Activated gamma-delta T cell (primary cell): ENCODE data around the gene GIPC1.
A peak's percentile ranks its signal among the peaks of the same experiment; 100 is the strongest.
"Not testable (repeated sequence)": the region's sequence is repeated elsewhere in the genome, so short reads cannot be mapped to it uniquely, and the experiment has no call there.

ENCODE experiments used
- DNase-seq: peaks from one replicate; lab custom pipeline; 2025; lab: John Stamatoyannopoulos, UW

GIPC1 gene

DNA sequence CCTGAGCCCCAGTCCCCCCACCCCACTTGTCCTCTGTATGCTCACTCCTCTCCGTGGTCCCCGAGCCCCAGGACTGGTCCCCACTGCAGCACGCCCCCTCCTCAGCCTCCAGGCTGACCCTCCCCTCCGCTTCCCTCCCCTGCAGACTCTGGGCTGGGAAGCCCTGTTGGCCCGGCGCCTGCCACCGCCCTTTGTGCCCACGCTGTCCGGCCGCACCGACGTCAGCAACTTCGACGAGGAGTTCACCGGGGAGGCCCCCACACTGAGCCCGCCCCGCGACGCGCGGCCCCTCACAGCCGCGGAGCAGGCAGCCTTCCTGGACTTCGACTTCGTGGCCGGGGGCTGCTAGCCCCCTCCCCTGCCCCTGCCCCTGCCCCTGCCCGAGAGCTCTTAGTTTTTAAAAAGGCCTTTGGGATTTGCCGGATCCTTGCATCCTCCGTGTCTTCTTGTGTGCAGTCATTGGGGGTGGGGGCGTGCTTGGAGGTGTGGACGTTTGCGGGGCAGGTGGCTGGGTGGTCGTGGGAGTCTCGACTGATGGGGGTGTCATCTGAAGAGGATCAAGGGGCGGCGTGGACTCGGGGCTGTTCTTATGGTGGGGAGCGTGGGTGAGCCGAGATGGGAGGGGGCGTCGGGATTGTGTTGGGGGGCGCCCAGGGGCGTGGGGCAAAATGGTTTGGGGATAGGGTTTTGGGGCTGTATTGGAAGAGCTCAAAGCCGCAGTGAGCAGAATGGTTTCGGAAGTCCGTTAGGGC, 24.3 kb downstream of the GIPC1 start:
- no peak for DNase-seq

- DNase-seq, result no peak
These were observed 25.7 kb downstream of the GIPC1 start for GRCh38 chr19:14470031-14470876.

DNA sequence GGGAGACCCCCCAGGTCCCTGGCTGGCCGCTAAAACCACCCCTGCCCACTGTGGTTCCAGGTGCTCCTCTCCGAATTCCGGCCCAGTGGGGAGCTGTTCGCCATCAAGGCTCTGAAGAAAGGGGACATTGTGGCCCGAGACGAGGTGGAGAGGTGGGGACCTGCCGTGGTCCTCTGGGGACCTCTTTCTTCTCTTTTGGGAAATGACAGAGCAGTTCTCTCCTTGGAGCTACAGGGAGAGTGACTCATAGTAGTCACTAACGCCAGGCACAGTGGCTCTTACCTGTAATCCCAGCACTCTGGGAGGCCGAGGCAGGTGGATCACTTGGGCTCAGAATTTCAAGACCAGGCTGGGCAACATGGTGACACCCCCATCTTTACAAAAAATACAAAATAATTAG, 28.1 kb downstream of the GIPC1 start:
- no peak for DNase-seq

- no peak for DNase-seq
These were observed 28.5 kb downstream of the GIPC1 start for GRCh38 chr19:14467391-14467790.

DNA sequence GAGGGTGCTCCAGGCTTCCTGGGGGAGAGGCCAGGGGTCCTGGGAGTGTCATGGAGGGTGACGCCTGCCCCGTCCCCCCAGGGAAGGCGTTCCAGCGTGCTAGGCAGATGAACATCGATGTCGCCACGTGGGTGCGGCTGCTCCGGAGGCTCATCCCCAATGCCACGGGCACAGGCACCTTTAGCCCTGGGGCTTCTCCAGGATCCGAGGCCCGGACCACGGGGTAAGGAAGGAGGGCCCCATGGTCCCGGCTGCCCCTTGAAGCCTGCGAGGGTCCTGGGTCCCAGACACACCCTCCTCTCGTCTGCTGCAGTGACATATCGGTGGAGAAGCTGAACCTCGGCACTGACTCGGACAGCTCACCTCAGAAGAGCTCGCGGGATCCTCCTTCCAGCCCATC, 32.2 kb downstream of the GIPC1 start:
- DNase-seq, result no peak

- not testable (repeated sequence) for DNase-seq
These were observed 33.5 kb downstream of the GIPC1 start for GRCh38 chr19:14462401-14462800.

- no peak for DNase-seq
These were observed 35.0 kb downstream of the GIPC1 start for GRCh38 chr19:14460935-14461334.

DNA sequence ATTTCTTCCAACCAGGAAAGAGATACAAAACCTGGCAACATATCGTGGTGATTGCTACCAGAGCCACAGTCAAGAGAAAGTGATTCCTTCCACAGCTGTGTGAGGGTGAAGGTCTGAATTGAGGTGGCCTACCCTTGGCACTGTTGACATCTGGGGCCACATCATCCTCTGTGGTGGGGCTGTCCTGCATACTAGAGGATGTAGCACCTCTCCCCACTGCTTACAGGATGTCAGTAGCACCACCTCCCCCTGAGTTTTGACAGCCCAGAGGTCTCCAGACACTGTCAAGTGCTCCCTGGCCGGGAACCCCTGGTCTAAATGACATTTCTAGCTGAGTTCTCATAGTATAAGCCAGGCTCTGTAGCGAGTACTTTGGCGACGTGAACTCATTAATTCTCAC, 36.2 kb downstream of the GIPC1 start:
- no peak for DNase-seq

DNA sequence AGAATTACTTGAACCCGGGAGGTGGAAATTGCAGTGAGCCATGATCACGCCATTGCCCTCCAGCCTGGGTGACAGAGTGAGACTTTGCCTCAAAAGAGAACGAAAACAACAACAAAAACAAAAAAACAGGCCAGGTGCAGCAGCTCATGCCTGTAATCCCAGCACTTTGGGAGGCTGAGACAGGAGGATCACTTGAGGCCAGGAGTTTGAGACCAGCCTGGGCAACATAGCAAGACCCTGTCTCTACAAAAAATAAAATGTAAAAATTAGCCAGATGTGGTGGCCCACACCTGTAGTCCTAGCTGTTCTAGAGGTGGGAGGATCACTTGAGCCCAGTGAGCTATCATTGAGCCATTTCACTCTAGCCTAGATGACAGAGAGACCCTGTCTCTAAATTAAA, 43.6 kb downstream of the GIPC1 start:
- not testable (repeated sequence) for DNase-seq

- DNase-seq, result no peak
These were observed 45.1 kb downstream of the GIPC1 start for GRCh38 chr19:14450876-14451275.

- no peak for DNase-seq
These were observed 45.6 kb downstream of the GIPC1 start for GRCh38 chr19:14450168-14450874.

GRCh38 chr19:14449321-14449720, 46.6 kb downstream of the GIPC1 start:
- no peak for DNase-seq

GRCh38 chr19:14446336-14447036, 49.4 kb downstream of the GIPC1 start:
- no peak for DNase-seq

GRCh38 chr19:14443632-14444216, 52.2 kb downstream of the GIPC1 start:
- DNase-seq, result no peak

DNA sequence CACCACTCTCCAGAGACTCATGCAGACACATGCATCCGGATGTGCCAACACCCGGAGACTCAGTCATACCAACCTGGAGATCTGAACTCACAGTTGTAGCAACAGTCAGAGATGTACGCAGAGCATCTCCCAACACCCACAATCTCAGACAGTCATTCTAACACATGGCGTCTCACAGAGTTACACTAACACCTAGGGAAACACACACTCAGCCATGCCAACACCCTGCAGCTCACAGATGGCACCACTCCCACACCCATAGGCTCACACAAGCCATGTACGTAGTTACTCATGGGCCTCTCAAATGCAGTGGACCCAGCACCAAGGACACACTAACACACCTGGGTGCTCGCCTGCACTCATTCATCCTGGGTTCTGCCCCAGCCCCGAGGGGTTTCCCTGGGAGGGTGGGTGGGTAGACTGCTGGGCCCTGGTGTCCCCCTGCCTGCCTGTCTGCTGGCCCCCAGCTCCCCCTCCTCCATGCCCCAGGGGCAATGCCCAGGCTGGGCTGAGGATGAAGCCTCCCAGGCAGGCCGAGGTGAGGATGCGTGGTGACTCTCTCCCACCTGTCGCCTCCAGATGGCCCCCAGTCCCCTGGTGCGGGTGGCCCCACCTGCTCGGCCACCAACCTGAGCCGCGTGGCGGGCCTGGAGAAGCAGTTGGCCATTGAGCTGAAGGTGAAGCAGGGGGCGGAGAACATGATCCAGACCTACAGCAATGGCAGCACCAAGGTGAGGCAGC, 52.9 kb downstream of the GIPC1 start:
- DNase-seq, result no peak

DNA sequence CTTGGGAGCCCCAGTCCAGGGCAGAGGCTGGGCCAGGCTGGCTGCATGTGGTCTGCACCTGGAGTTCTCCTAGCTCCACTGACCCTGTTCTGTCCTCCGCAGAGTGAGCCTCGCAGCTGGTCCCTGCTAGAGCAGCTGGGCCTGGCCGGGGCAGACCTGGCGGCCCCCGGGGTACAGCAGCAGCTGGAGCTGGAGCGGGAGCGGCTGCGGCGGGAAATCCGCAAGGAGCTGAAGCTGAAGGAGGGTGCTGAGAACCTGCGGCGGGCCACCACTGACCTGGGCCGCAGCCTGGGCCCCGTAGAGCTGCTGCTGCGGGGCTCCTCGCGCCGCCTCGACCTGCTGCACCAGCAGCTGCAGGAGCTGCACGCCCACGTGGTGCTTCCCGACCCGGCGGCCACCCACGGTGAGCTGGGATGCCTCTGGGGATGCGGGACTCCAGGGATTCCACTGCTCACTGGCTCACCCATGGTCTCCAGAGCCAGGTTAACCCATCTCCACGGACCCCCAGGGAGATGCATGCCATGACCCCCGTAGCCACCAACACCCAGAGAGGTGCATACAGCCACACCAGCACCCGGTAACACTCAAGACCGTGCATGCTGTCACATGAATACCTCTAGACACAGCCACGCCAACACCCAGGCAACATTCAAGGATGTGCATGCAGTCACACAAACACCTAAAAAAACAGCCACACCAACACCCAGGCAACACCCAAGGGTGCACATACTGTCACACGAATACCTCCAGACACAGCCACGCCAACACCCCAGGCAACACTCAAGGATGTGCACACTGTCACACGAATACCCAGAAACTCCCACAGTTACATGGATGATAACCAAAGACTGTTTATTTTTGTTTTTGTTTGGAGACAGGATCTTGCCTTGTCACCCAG, 54.6 kb downstream of the GIPC1 start:
- no peak for DNase-seq

DNA sequence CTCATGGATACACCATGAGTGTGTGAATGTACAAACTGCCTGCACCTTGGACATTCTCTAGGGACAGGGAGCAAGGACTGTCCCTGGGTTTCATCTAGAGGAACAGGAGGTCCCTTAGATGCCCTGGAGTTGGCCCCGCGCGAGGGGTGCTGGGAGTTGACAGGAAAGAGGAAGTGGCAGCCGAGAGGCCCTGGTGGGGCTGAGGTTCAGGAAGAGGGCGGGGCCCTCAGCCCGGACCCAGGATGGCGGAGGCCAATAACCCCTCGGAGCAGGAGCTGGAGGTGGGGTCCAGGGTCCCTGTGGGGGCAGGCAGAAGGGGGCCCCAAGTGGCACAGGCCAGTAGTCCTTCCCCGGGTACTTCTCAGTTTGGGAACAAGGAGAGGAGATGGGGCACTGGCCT, 55.9 kb downstream of the GIPC1 start:
- DNase-seq, result peak; percentile 53

GRCh38 chr19:14439014-14439413, 56.9 kb downstream of the GIPC1 start:
- no peak for DNase-seq

GRCh38 chr19:14437578-14438140, 58.3 kb downstream of the GIPC1 start:
- no peak for DNase-seq
